H9 (cell line): ENCODE results near the gene RC3H1. TPM values are rescaled to one million over a fixed set of nuclear protein-coding genes. Genes with fewer than 3 reads are reported as not detected.

Experiments used
- DNase-seq: peaks from one replicate; pipeline ENCODE4 v3.0.0-alpha.2; 2017
- H2AFZ ChIP-seq: one replicate; pipeline ENCODE4 v1.6.1; 2013; ENCODE audit warnings: mild to moderate bottlenecking, low read length, control low read depth, moderate library complexity
- H2AK5ac ChIP-seq: 2 replicates; pipeline ENCODE4 v1.6.1; 2013; ENCODE audit warnings: low read length, control low read depth, mixed read lengths; ENCODE audit not compliant: insufficient read length
- H2BK120ac ChIP-seq: one replicate; pipeline ENCODE4 v1.6.1; 2013; ENCODE audit warnings: low read depth, mild to moderate bottlenecking, low read length, control low read depth, inconsistent platforms; ENCODE audit not compliant: poor library complexity, severe bottlenecking
- H2BK12ac ChIP-seq: 2 replicates; pipeline ENCODE4 v1.6.1; 2013; ENCODE audit warnings: low read length, control low read depth, mixed read lengths, low read depth; ENCODE audit not compliant: insufficient read length
- H2BK15ac ChIP-seq: 2 replicates; pipeline ENCODE4 v1.6.1; 2013; ENCODE audit warnings: low read depth, low read length, control low read depth
- H2BK20ac ChIP-seq: one replicate; pipeline ENCODE4 v1.6.1; 2013; ENCODE audit warnings: low read depth, mild to moderate bottlenecking, low read length, control low read depth, inconsistent platforms; ENCODE audit not compliant: poor library complexity, severe bottlenecking
- H2BK5ac ChIP-seq: 2 replicates; pipeline ENCODE4 v1.6.1; 2013; ENCODE audit warnings: low read length, control low read depth, mixed read lengths; ENCODE audit not compliant: insufficient read length
- H3K14ac ChIP-seq: 2 replicates; pipeline ENCODE4 v1.6.1; 2013; ENCODE audit warnings: low read length, control low read depth; ENCODE audit not compliant: insufficient read depth
- H3K18ac ChIP-seq: 2 replicates; pipeline ENCODE4 v1.6.1; 2013; ENCODE audit warnings: low read depth, mild to moderate bottlenecking, mixed read lengths, low read length, control low read depth; ENCODE audit not compliant: insufficient read length
- H3K23ac ChIP-seq: 2 replicates; pipeline ENCODE4 v1.6.1; 2013; ENCODE audit warnings: low read length, control low read depth, mixed read lengths, low read depth; ENCODE audit not compliant: insufficient read length
- H3K23me2 ChIP-seq: 2 replicates; pipeline ENCODE4 v1.6.1; 2013; ENCODE audit warnings: low read depth, mild to moderate bottlenecking, mixed read lengths, low read length, control low read depth; ENCODE audit not compliant: insufficient read length, poor library complexity, severe bottlenecking
- H3K27ac ChIP-seq: 2 replicates; pipeline ENCODE4 v1.5.1; 2013; ENCODE audit warnings: low read length, control low read depth, mixed read lengths, low read depth; ENCODE audit not compliant: insufficient read length
- H3K27me3 ChIP-seq: 2 replicates; pipeline ENCODE4 v1.6.1; 2013; ENCODE audit warnings: low read length, control low read depth, inconsistent platforms; ENCODE audit not compliant: insufficient read depth
- H3K4ac ChIP-seq: 2 replicates; pipeline ENCODE4 v1.6.1; 2013; ENCODE audit warnings: low read depth, mild to moderate bottlenecking, control low read depth, inconsistent platforms, low read length, moderate library complexity
- H3K4me1 ChIP-seq: 2 replicates; pipeline ENCODE4 v1.6.1; 2013; ENCODE audit warnings: low read length, control low read depth, inconsistent platforms; ENCODE audit not compliant: insufficient read depth
- H3K4me2 ChIP-seq: 2 replicates; pipeline ENCODE4 v1.6.1; 2013; ENCODE audit warnings: low read length, control low read depth, mixed read lengths; ENCODE audit not compliant: insufficient read length, insufficient read depth
- H3K56ac ChIP-seq: 2 replicates; pipeline ENCODE4 v1.6.1; 2013; ENCODE audit warnings: low read depth, mild to moderate bottlenecking, mixed read lengths, low read length, control low read depth; ENCODE audit not compliant: insufficient read length
- H3K79me1 ChIP-seq: 2 replicates; pipeline ENCODE4 v1.6.1; 2013; ENCODE audit warnings: low read depth, mild to moderate bottlenecking, moderate library complexity, low read length, control low read depth, inconsistent platforms; ENCODE audit not compliant: insufficient read depth, poor library complexity, severe bottlenecking
- H3K79me2 ChIP-seq: 2 replicates; pipeline ENCODE4 v1.6.1; 2013; ENCODE audit warnings: low read length, control low read depth, inconsistent platforms; ENCODE audit not compliant: insufficient read depth
- H3K9ac ChIP-seq: 2 replicates; pipeline ENCODE4 v1.6.1; 2013; ENCODE audit warnings: low read length, control low read depth, mixed read lengths; ENCODE audit not compliant: insufficient read length; ENCODE audit errors: extremely low read depth
- H3K9me3 ChIP-seq: one replicate; pipeline ENCODE4 v1.6.1; 2013; ENCODE audit warnings: low read depth, low read length, inconsistent platforms; ENCODE audit not compliant: control insufficient read depth
- H3T11ph ChIP-seq: one replicate; pipeline ENCODE4 v1.6.1; 2013; ENCODE audit warnings: mild to moderate bottlenecking, low read length, control low read depth, inconsistent platforms
- H4K20me1 ChIP-seq: one replicate; pipeline ENCODE4 v1.6.1; 2013; ENCODE audit not compliant: control insufficient read depth, insufficient read length, insufficient read depth
- H4K5ac ChIP-seq: 2 replicates; pipeline ENCODE4 v1.6.1; 2013; ENCODE audit warnings: low read depth, mild to moderate bottlenecking, mixed read lengths, low read length, control low read depth; ENCODE audit not compliant: insufficient read length
- H4K8ac ChIP-seq: replicated peaks from 2 replicates; pipeline ENCODE4 v1.6.1; 2013; ENCODE audit warnings: low read length, control low read depth, mixed read lengths, low read depth; ENCODE audit not compliant: insufficient read length
- H4K91ac ChIP-seq: 2 replicates; pipeline ENCODE4 v1.6.1; 2013; ENCODE audit warnings: low read depth, mild to moderate bottlenecking, moderate library complexity, mixed read lengths, low read length, control low read depth; ENCODE audit not compliant: insufficient read length
- H3K27ac Mint-ChIP-seq, 3 experiments: 2 replicates in 2 of 3; 3 replicates in 1 of 3; pipeline ENCODE4 v1.8.0; 2020 to 2021; ENCODE audit warnings: mixed read lengths in 3 of 3, mild to moderate bottlenecking in 1 of 3, moderate library complexity in 1 of 3
- H3K27me3 Mint-ChIP-seq: 2 replicates; pipeline ENCODE4 v1.8.0; 2021; ENCODE audit warnings: low read depth, mild to moderate bottlenecking, moderate library complexity, mixed read lengths
- H3K36me3 Mint-ChIP-seq, 3 experiments: 2 replicates in 2 of 3; 3 replicates in 1 of 3; pipeline ENCODE4 v1.8.0; 2020 to 2021; ENCODE audit warnings: low read depth in 3 of 3, mixed read lengths in 3 of 3; ENCODE audit not compliant: insufficient read depth in 1 of 3
- H3K4me1 Mint-ChIP-seq, 2 experiments: 2 replicates each; pipeline ENCODE4 v1.8.0; 2020; ENCODE audit warnings: mixed read lengths in 2 of 2
- H3K4me3 Mint-ChIP-seq, 2 experiments: 2 replicates in 1 of 2; 3 replicates in 1 of 2; pipeline ENCODE4 v1.8.0; 2020 to 2021; ENCODE audit warnings: mild to moderate bottlenecking in 2 of 2, mixed read lengths in 2 of 2, moderate library complexity in 1 of 2
- H3K9me3 Mint-ChIP-seq, 2 experiments: 2 replicates in 1 of 2; 3 replicates in 1 of 2; pipeline ENCODE4 v1.8.0; 2020; ENCODE audit warnings: mild to moderate bottlenecking in 2 of 2, mixed read lengths in 2 of 2, moderate library complexity in 1 of 2
- CTCF ChIP-seq: fragments of 200-600 bp; sonication (generic); conservative IDR thresholded peaks from 3 replicates; pipeline ENCODE4 v1.8.0; 2021; ENCODE audit warnings: antibody characterized with exemption, mild to moderate bottlenecking
- WGBS: extraction: QIAGEN DNeasy Blood & Tissue Kit; methylation state at CpG from one replicate; pipeline ENCODE4 v1.1.7; 2013; ENCODE audit warnings: missing lambda C conversion rate, low lambda C conversion rate, mixed read lengths; ENCODE audit not compliant: insufficient read length; ENCODE audit errors: extremely low coverage; 5-methylcytosine and 5-hydroxymethylcytosine counted together
- total RNA-seq: library from RNA; stranded (reverse); gene quantifications from 2 replicates; pipeline ENCODE4 v1.2.1, GENCODE V29; 2021

The RC3H1 gene
- total RNA-seq, 1 experiment from 2014 or later: 36.1 TPM

DNA sequence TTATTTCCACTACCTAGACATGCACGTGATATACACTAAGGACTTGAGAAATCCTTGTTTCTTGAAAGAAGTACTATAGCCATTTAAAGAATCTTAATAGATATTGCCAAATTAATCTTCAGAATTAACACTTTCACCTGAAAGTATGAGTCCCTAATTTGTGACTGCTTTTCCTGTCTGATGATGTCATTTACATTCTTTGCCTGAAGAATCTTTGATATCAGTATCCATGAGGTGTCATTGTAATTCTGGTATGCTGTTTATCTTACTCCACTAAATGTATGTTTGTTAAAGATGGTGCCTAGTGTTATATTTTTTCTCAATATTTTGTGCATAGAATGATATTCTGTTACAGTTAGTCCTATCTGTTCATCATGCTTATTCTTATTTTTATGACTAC is 48.5 kb upstream of the RC3H1 start:
- Histone ChIP-seq H4K8ac (no peak overlapping the region), H2BK12ac (no peak overlapping the region), H3K79me1 (no peaks in the 10 kb centered on the region), H3K9ac (no peak overlapping the region), H3K27me3 (no peaks in the 10 kb centered on the region), H3K56ac (no peak overlapping the region), H3K9me3 (no peaks in the 10 kb centered on the region), H4K91ac (no peak overlapping the region), H3T11ph (no peak overlapping the region), H2BK20ac (no peak overlapping the region), H3K23me2 (no peaks in the 10 kb centered on the region), H3K79me2 (no peaks in the 10 kb centered on the region), H4K5ac (no peak overlapping the region), H3K14ac (no peak overlapping the region), H3K27ac (no peak overlapping the region), H2BK5ac (no peak overlapping the region), H3K23ac (no peak overlapping the region), H2BK120ac (no peak overlapping the region), H3K4me2 (no peak overlapping the region), H2BK15ac (no peak overlapping the region), H3K4ac (no peak overlapping the region), H2AFZ (no peak overlapping the region), H3K18ac (no peak overlapping the region), H2AK5ac (no peak overlapping the region), H4K20me1 (no peaks in the 10 kb centered on the region), H3K4me1 (no peaks in the 10 kb centered on the region)
- Mint-ChIP-seq H3K27ac (no peak overlapping the region), H3K4me1 (peaks cover 0 to 5% of the 10 kb centered on the region in 2 experiments; a peak in 1 of 4 replicates), H3K36me3 (no peaks in the 10 kb centered on the region), H3K9me3 (no peaks in the 10 kb centered on the region), H3K4me3 (no peak overlapping the region), H3K27me3 (no peaks in the 10 kb centered on the region)
- WGBS: no CpG with 5 or more reads among the region's 1 CpG
- no peak for TF ChIP-seq CTCF
- no peak for DNase-seq
